HCT116 (cell line): Measurements from ENCODE around the gene LPAR5. TPM values are rescaled to one million over a fixed set of nuclear protein-coding genes. Genes with fewer than 3 reads are reported as not detected.

Experiments used
- ATAC-seq: fragments of 200-7000 bp; cut with Tn5 transposase; 2 replicates; pipeline ENCODE4 v1.9.1; 2020; ENCODE audit warnings: mild to moderate bottlenecking, moderate library complexity
- BruUV-seq: library from RNA; stranded (reverse); fragments of 400-500 nt; replicated peaks from 2 replicates; lab custom pipeline; 2021; lab: Mats Ljungman, UMichigan
- CTCF ChIA-PET: fragments of 300-600 bp; sonication (Branson Sonifier 250); formaldehyde crosslinking; loops from one replicate; lab custom pipeline; 2021; ENCODE audit warnings: antibody characterized with exemption; lab: Charles Lee
- POLR2A ChIA-PET: fragments of 300-600, 350-600 bp; sonication (Branson Sonifier 250); formaldehyde crosslinking; loops from one replicate; lab custom pipeline; 2021; ENCODE audit warnings: antibody characterized with exemption; lab: Charles Lee
- RAD21 ChIA-PET, 2 experiments: fragments of 300-600 bp; sonication (Branson Sonifier 250); formaldehyde crosslinking; loops; one replicate each; lab custom pipeline; 2023; ENCODE audit warnings: low total read pairs in 2 of 2; ENCODE audit not compliant: uncharacterized antibody in 2 of 2, unreplicated experiment in 2 of 2, low non-redundant PET in 1 of 2; lab: Charles Lee
- DNase-seq: peaks from one replicate; pipeline ENCODE4 v3.0.0-alpha.2; 2010; ENCODE audit warnings: low read depth, low spot score
- H2AFZ ChIP-seq: fragments of 200-600 bp; shearing (Covaris generic), sonication (generic); 2 replicates; pipeline ENCODE4 v1.6.1; 2017; ENCODE audit warnings: low read depth, mixed run types, mixed read lengths, antibody characterized with exemption, low read length; ENCODE audit not compliant: poor library complexity, severe bottlenecking
- H3K27ac ChIP-seq: 2 replicates; pipeline ENCODE4 v1.5.1; 2012; ENCODE audit warnings: low read depth, low read length
- H3K27me3 ChIP-seq: fragments of 200-600 bp; sonication (generic); 2 replicates; pipeline ENCODE4 v1.6.1; 2016; ENCODE audit warnings: mixed run types, low read length, mixed read lengths; ENCODE audit not compliant: insufficient read depth
- H3K36me3 ChIP-seq, 2 experiments: fragments of 200-500 bp in 1 of 2; fragments of 200-600 bp in 1 of 2; sonication (Bioruptor generic) in 1 of 2; sonication (generic) in 1 of 2; 2 replicates each; pipeline versions ENCODE4 v1.5.1 to v1.6.1; 2014 to 2016; ENCODE audit warnings: low read length in 2 of 2, inconsistent platforms in 1 of 2, mixed read lengths in 1 of 2, mixed run types in 1 of 2; ENCODE audit not compliant: insufficient read depth in 2 of 2, control insufficient read depth in 1 of 2
- H3K4me1 ChIP-seq, 2 experiments: fragments of 200-600 bp in 1 of 2; sonication (generic) in 1 of 2; 2 replicates each; pipeline versions ENCODE4 v1.5.1 to v1.6.1; 2012 to 2017; ENCODE audit warnings: low read length in 2 of 2, inconsistent platforms in 1 of 2, mild to moderate bottlenecking in 1 of 2, mixed read lengths in 1 of 2, mixed run types in 1 of 2, moderate library complexity in 1 of 2; ENCODE audit not compliant: insufficient read depth in 2 of 2, control insufficient read depth in 1 of 2
- H3K4me2 ChIP-seq: fragments of 200-600 bp; sonication (generic); 2 replicates; pipeline ENCODE4 v1.6.1; 2017; ENCODE audit warnings: mixed run types, low read length, mixed read lengths
- H3K4me3 ChIP-seq, 2 experiments: fragments of 200-600 bp in 1 of 2; sonication (generic) in 1 of 2; replicated peaks in 1 of 2; 2 replicates each; pipeline ENCODE4 v1.5.1; 2011 to 2016; ENCODE audit warnings: low read length in 2 of 2, control low read depth in 1 of 2, low read depth in 1 of 2, mild to moderate bottlenecking in 1 of 2, mixed read lengths in 1 of 2, mixed run types in 1 of 2
- H3K79me2 ChIP-seq: fragments of 200-600 bp; sonication (generic); 2 replicates; pipeline ENCODE4 v1.6.1; 2017; ENCODE audit warnings: mild to moderate bottlenecking, mixed run types, low read length, moderate library complexity, mixed read lengths; ENCODE audit not compliant: insufficient read depth
- H3K9ac ChIP-seq: fragments of 200-600 bp; sonication (generic); 2 replicates; pipeline ENCODE4 v1.6.1; 2016; ENCODE audit warnings: low read length, mixed read lengths
- H3K9me2 ChIP-seq: fragments of 200-600 bp; sonication (generic), shearing (Covaris generic); 2 replicates; pipeline ENCODE4 v1.6.1; 2017; ENCODE audit warnings: mixed run types, mild to moderate bottlenecking, moderate library complexity; ENCODE audit not compliant: insufficient read depth
- H3K9me3 ChIP-seq, 2 experiments: fragments of 200-500 bp in 1 of 2; fragments of 200-600 bp in 1 of 2; sonication (Bioruptor generic) in 1 of 2; sonication (generic) in 1 of 2; 2 replicates each; pipeline ENCODE4 v1.6.1; 2014 to 2017; ENCODE audit warnings: low read length in 2 of 2, mixed read lengths in 2 of 2, inconsistent platforms in 1 of 2, low read depth in 1 of 2, mild to moderate bottlenecking in 1 of 2, mixed run types in 1 of 2, moderate library complexity in 1 of 2; ENCODE audit not compliant: control insufficient read depth in 1 of 2, insufficient read depth in 1 of 2
- H4K20me1 ChIP-seq: fragments of 200-600 bp; sonication (generic), shearing (Covaris generic); 2 replicates; pipeline ENCODE4 v1.6.1; 2017; ENCODE audit warnings: mixed run types, mild to moderate bottlenecking, moderate library complexity; ENCODE audit not compliant: insufficient read depth
- ATF3 ChIP-seq: IDR thresholded peaks from 2 replicates; pipeline ENCODE4 v1.6.1; 2012
- CBX3 ChIP-seq: IDR thresholded peaks from 2 replicates; pipeline ENCODE4 v1.6.1; 2012; ENCODE audit warnings: low read depth
- CEBPB ChIP-seq: IDR thresholded peaks from 2 replicates; pipeline ENCODE4 v1.6.1; 2012; ENCODE audit warnings: low read depth
- CTCF ChIP-seq, 3 experiments: fragments of 200-600 bp in 1 of 3; sonication (generic) in 1 of 3; IDR thresholded peaks in 2 of 3; conservative IDR thresholded peaks in 1 of 3; 2 replicates each; pipeline ENCODE4 v1.5.1; 2012 to 2017; ENCODE audit warnings: low read depth in 2 of 3, low read length in 2 of 3, antibody characterized with exemption in 1 of 3, borderline replicate concordance in 1 of 3, control low read depth in 1 of 3, mild to moderate bottlenecking in 1 of 3, mixed read lengths in 1 of 3, mixed run types in 1 of 3, moderate library complexity in 1 of 3; ENCODE audit not compliant: insufficient read depth in 1 of 3
- EGR1 ChIP-seq: IDR thresholded peaks from 2 replicates; pipeline ENCODE4 v1.6.1; 2012; ENCODE audit warnings: low read depth
- EZH2 ChIP-seq: fragments of 200-600 bp; sonication (generic); IDR thresholded peaks from 2 replicates; pipeline ENCODE4 v1.6.1; 2017; ENCODE audit warnings: antibody characterized with exemption, mixed run types
- EZH2phosphoT487 ChIP-seq: fragments of 200-600 bp; IDR thresholded peaks from 2 replicates; pipeline ENCODE4 v1.6.1; 2018; ENCODE audit warnings: antibody characterized with exemption, borderline replicate concordance
- JUND ChIP-seq: IDR thresholded peaks from 2 replicates; pipeline ENCODE4 v1.6.1; 2012
- POLR2A ChIP-seq: IDR thresholded peaks from 2 replicates; pipeline ENCODE4 v1.7.0; 2011; ENCODE audit warnings: borderline replicate concordance; ENCODE audit not compliant: insufficient read depth, insufficient read length; ENCODE audit errors: extremely low read depth
- POLR2AphosphoS5 ChIP-seq: IDR thresholded peaks from 2 replicates; pipeline ENCODE4 v1.6.1; 2011; ENCODE audit warnings: mild to moderate bottlenecking, low read depth, low read length, moderate library complexity
- RAD21 ChIP-seq: IDR thresholded peaks from 2 replicates; pipeline ENCODE4 v1.6.1; 2012; ENCODE audit warnings: low read depth, mild to moderate bottlenecking
- SIN3A ChIP-seq: IDR thresholded peaks from 2 replicates; pipeline ENCODE4 v1.6.1; 2012; ENCODE audit warnings: low read depth
- SP1 ChIP-seq: IDR thresholded peaks from 2 replicates; pipeline ENCODE4 v1.6.1; 2012; ENCODE audit warnings: low read depth
- SRF ChIP-seq: IDR thresholded peaks from 2 replicates; pipeline ENCODE4 v1.6.1; 2012; ENCODE audit warnings: low read depth
- TCF7L2 ChIP-seq: IDR thresholded peaks from 2 replicates; pipeline ENCODE4 v1.7.0; 2011; ENCODE audit warnings: borderline replicate concordance, inconsistent platforms; ENCODE audit not compliant: insufficient read depth, insufficient read length; ENCODE audit errors: extremely low read depth
- YY1 ChIP-seq: IDR thresholded peaks from 2 replicates; pipeline ENCODE4 v1.6.1; 2011; ENCODE audit warnings: low read length, low read depth, moderate library complexity, mild to moderate bottlenecking; ENCODE audit not compliant: insufficient replicate concordance; ENCODE audit errors: extremely low read depth
- ZBTB33 ChIP-seq: IDR thresholded peaks from 2 replicates; pipeline ENCODE4 v1.6.1; 2011; ENCODE audit warnings: mild to moderate bottlenecking, low read length, moderate library complexity; ENCODE audit not compliant: insufficient replicate concordance; ENCODE audit errors: extremely low read depth
- ZFX ChIP-seq: fragments of 450-650 bp; IDR thresholded peaks from 2 replicates; pipeline ENCODE4 v1.6.1; 2017
- ZNF274 ChIP-seq: fragments of 200-500 bp; sonication (Bioruptor generic); IDR thresholded peaks from 2 replicates; pipeline ENCODE4 v1.6.1; 2014; ENCODE audit warnings: mild to moderate bottlenecking, low read depth, low read length, inconsistent platforms
- intact Hi-C: fragments of 100-400 bp; cut with micrococcal nuclease; formaldehyde crosslinking; loops from 2 replicates; pipeline ENCODE4 v1.10.0; 2022
- total RNA-seq: library from RNA; stranded (reverse); gene quantifications from one replicate; pipeline ENCODE4 v1.2.1, GENCODE V29; 2021; ENCODE audit not compliant: unreplicated experiment
- TF ChIP-seq, protein P1 (sequence below): IDR thresholded peaks from 2 replicates; pipeline ENCODE4 v1.6.1; 2012; ENCODE audit warnings: low read depth

LPAR5 gene
- total RNA-seq, 1 experiment from 2014 or later = 5.2 TPM

DNA sequence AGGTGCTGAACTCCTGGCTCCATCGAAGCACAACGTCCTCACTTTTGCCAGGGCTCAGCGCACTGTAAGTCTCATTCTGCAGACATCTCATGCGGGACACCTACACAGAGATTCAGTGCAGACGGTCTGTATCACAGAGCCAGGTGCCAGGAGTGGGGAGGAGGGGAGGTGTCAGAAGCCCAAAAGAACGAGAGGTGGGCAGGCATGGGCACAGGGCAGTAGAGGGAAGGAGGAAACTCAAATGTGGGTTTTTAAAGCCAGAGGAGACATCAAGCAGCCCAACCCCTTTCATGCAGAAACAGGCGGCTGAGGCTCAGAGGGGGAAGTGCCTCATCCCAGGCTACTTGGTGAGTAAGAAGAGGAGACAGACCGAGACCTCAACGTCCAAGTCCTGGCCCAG, 2.5 kb upstream of the LPAR5 start:
- intact Hi-C loops = no loop called here
- Histone ChIP-seq H3K4me3 (no peak overlapping the region), H3K36me3 (no peaks in the 10 kb centered on the region), H3K9ac (no peak overlapping the region), H3K4me2 (no peak overlapping the region), H2AFZ (no peak overlapping the region), H3K27me3 (peaks cover 6% of the 10 kb centered on the region; the same call in 1 of the 2 replicates), H4K20me1 (no peaks in the 10 kb centered on the region), H3K9me2 (no peaks in the 10 kb centered on the region), H3K79me2 (no peaks in the 10 kb centered on the region), H3K4me1 (peaks cover 11 to 20% of the 10 kb centered on the region in 2 experiments), H3K27ac (no peak overlapping the region), H3K9me3 (no peaks in the 10 kb centered on the region; a peak in 1 of 4 replicates)
- ChIA-PET CTCF (no interaction called here), POLR2A (no interaction called here), RAD21 (no interaction called here)
- ATAC-seq (no peak), DNase-seq (no peak)
- no TSS peak for BruUV-seq
- no peak for TF ChIP-seq CBX3
- TF ChIP-seq ZBTB33 = no peak
- no peak for TF ChIP-seq SP1
- no peak for TF ChIP-seq ATF3
- no peak for TF ChIP-seq POLR2AphosphoS5
- no peak for TF ChIP-seq EZH2phosphoT487
- no peak for TF ChIP-seq CEBPB
- TF ChIP-seq ZNF274 = no peak
- no peak for TF ChIP-seq EZH2
- no peak for TF ChIP-seq YY1
- no peak for TF ChIP-seq JUND
- no peak for TF ChIP-seq POLR2A
- no peak for TF ChIP-seq SIN3A
- TF ChIP-seq, protein P1, sequence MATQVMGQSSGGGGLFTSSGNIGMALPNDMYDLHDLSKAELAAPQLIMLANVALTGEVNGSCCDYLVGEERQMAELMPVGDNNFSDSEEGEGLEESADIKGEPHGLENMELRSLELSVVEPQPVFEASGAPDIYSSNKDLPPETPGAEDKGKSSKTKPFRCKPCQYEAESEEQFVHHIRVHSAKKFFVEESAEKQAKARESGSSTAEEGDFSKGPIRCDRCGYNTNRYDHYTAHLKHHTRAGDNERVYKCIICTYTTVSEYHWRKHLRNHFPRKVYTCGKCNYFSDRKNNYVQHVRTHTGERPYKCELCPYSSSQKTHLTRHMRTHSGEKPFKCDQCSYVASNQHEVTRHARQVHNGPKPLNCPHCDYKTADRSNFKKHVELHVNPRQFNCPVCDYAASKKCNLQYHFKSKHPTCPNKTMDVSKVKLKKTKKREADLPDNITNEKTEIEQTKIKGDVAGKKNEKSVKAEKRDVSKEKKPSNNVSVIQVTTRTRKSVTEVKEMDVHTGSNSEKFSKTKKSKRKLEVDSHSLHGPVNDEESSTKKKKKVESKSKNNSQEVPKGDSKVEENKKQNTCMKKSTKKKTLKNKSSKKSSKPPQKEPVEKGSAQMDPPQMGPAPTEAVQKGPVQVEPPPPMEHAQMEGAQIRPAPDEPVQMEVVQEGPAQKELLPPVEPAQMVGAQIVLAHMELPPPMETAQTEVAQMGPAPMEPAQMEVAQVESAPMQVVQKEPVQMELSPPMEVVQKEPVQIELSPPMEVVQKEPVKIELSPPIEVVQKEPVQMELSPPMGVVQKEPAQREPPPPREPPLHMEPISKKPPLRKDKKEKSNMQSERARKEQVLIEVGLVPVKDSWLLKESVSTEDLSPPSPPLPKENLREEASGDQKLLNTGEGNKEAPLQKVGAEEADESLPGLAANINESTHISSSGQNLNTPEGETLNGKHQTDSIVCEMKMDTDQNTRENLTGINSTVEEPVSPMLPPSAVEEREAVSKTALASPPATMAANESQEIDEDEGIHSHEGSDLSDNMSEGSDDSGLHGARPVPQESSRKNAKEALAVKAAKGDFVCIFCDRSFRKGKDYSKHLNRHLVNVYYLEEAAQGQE = no peak
- TF ChIP-seq SRF = no peak
- TF ChIP-seq EGR1 = no peak
- no peak for TF ChIP-seq RAD21
- no peak for TF ChIP-seq TCF7L2
- TF ChIP-seq CTCF (IDR thresholded peaks at IDR 0.05 in 2 of 3, conservative IDR thresholded peaks at IDR 0.05 in 1 of 3; ENCODE audit: borderline replicate concordance in 1 of 3, insufficient read depth in 1 of 3, low read depth in 2 of 3, low read length in 2 of 3) = no peak
- no peak for TF ChIP-seq ZFX
